ENCODE data around the gene NKX2-2. TPM values are rescaled to one million over a fixed set of nuclear protein-coding genes. Genes with fewer than 3 reads are reported as not detected.

The NKX2-2 gene
- total and polyA plus RNA-seq, 2 donors (not counting 1 experiment from before 2014, with no cell fraction given): not detected

- Histone ChIP-seq H4K20me1 (ENCODE audit: control insufficient read depth, extremely low read depth, insufficient read depth, low read length) (no peaks in the 10 kb centered on the region), H3K4me3 (replicated peaks in 1 of 4; ENCODE audit: control extremely low read depth in 1 of 4, insufficient read depth in 1 of 4, low read depth in 3 of 4, low read length in 4 of 4) (no peak overlapping the region), H3K36me3 (ENCODE audit: control insufficient read depth, insufficient read depth, low read length) (no peaks in the 10 kb centered on the region), H3K27me3 (ENCODE audit: control insufficient read depth, insufficient read depth, low read length) (peaks cover 88% of the 10 kb centered on the region), H3K9me3 (ENCODE audit: control insufficient read depth, insufficient read depth, low read depth, low read length) (no peaks in the 10 kb centered on the region), H3K79me2 (ENCODE audit: control insufficient read depth, insufficient read depth, low read length) (no peaks in the 10 kb centered on the region), H3K9ac (ENCODE audit: insufficient read depth, low read length) (no peak overlapping the region), H3K4me2 (ENCODE audit: extremely low read depth, insufficient read depth, low read length) (no peak overlapping the region), H3K27ac (ENCODE audit: insufficient read depth, low read length) (no peak overlapping the region), H3K4me1 (ENCODE audit: control insufficient read depth, extremely low read depth, insufficient read depth, low read length) (no peaks in the 10 kb centered on the region), H2AFZ (ENCODE audit: low read length) (no peak overlapping the region)
- no peak for DNase-seq (ENCODE audit: low read depth in 2 of 2)
- TF ChIP-seq CTCF (conservative IDR thresholded peaks at IDR 0.05 in 1 of 2, IDR thresholded peaks at IDR 0.05 in 1 of 2; ENCODE audit: low read depth in 1 of 2, low read length in 2 of 2): no peak
- TF ChIP-seq EZH2 (IDR thresholded peaks at IDR 0.05; ENCODE audit: low read length, missing control alignments): peak; percentile 91
These were observed 3.1 kb upstream of the NKX2-2 start for GRCh38 chr20:21516861-21517565.

GRCh38 chr20:21516180-21516567, 2.3 kb upstream of the NKX2-2 start:
- Histone ChIP-seq H3K36me3 (ENCODE audit: control insufficient read depth, insufficient read depth, low read length) (no peaks in the 10 kb centered on the region), H3K4me1 (ENCODE audit: control insufficient read depth, extremely low read depth, insufficient read depth, low read length) (no peaks in the 10 kb centered on the region), H3K4me2 (ENCODE audit: extremely low read depth, insufficient read depth, low read length) (no peak overlapping the region), H3K79me2 (ENCODE audit: control insufficient read depth, insufficient read depth, low read length) (no peaks in the 10 kb centered on the region), H3K4me3 (replicated peaks in 1 of 4; ENCODE audit: control extremely low read depth in 1 of 4, insufficient read depth in 1 of 4, low read depth in 3 of 4, low read length in 4 of 4) (no peak overlapping the region), H3K9me3 (ENCODE audit: control insufficient read depth, insufficient read depth, low read depth, low read length) (no peaks in the 10 kb centered on the region), H4K20me1 (ENCODE audit: control insufficient read depth, extremely low read depth, insufficient read depth, low read length) (no peaks in the 10 kb centered on the region), H3K9ac (ENCODE audit: insufficient read depth, low read length) (no peak overlapping the region), H3K27me3 (ENCODE audit: control insufficient read depth, insufficient read depth, low read length) (peaks cover 87% of the 10 kb centered on the region), H3K27ac (ENCODE audit: insufficient read depth, low read length) (no peak overlapping the region), H2AFZ (ENCODE audit: low read length) (no peak overlapping the region)
- no peak for TF ChIP-seq EZH2 (IDR thresholded peaks at IDR 0.05; ENCODE audit: low read length, missing control alignments)
- TF ChIP-seq CTCF (conservative IDR thresholded peaks at IDR 0.05 in 1 of 2, IDR thresholded peaks at IDR 0.05 in 1 of 2; ENCODE audit: low read depth in 1 of 2, low read length in 2 of 2): no peak
- no peak for DNase-seq (ENCODE audit: low read depth in 2 of 2)

- H3K27me3 ChIP-seq (ENCODE audit: control insufficient read depth, insufficient read depth, low read length): peaks cover 81% of the 10 kb centered on the region
- no peaks in the 10 kb centered on the region for H3K9me3 ChIP-seq (ENCODE audit: control insufficient read depth, insufficient read depth, low read depth, low read length)
- no peaks in the 10 kb centered on the region for H3K36me3 ChIP-seq (ENCODE audit: control insufficient read depth, insufficient read depth, low read length)
- H3K4me1 ChIP-seq (ENCODE audit: control insufficient read depth, extremely low read depth, insufficient read depth, low read length): no peaks in the 10 kb centered on the region
- no peak overlapping the region for H3K4me2 ChIP-seq (ENCODE audit: extremely low read depth, insufficient read depth, low read length)
- no peak overlapping the region for H2AFZ ChIP-seq (ENCODE audit: low read length)
- no peak overlapping the region for H3K4me3 ChIP-seq (replicated peaks in 1 of 4; ENCODE audit: control extremely low read depth in 1 of 4, insufficient read depth in 1 of 4, low read depth in 3 of 4, low read length in 4 of 4)
- no peak for DNase-seq (ENCODE audit: low read depth in 2 of 2)
- no peaks in the 10 kb centered on the region for H4K20me1 ChIP-seq (ENCODE audit: control insufficient read depth, extremely low read depth, insufficient read depth, low read length)
- no peak for TF ChIP-seq CTCF (conservative IDR thresholded peaks at IDR 0.05 in 1 of 2, IDR thresholded peaks at IDR 0.05 in 1 of 2; ENCODE audit: low read depth in 1 of 2, low read length in 2 of 2)
- TF ChIP-seq EZH2 (IDR thresholded peaks at IDR 0.05; ENCODE audit: low read length, missing control alignments): peak; percentile 82
- H3K9ac ChIP-seq (ENCODE audit: insufficient read depth, low read length): no peak overlapping the region
- no peaks in the 10 kb centered on the region for H3K79me2 ChIP-seq (ENCODE audit: control insufficient read depth, insufficient read depth, low read length)
- H3K27ac ChIP-seq (ENCODE audit: insufficient read depth, low read length): no peak overlapping the region
These were observed 1.7 kb upstream of the NKX2-2 start for GRCh38 chr20:21515300-21516179.
